GM21515 (cell line): ENCODE results near the gene CSK.

Source experiments
- ATAC-seq: cut with Tn5 transposase; IDR thresholded peaks from one replicate; pipeline ENCODE4 v1.9.1; 2021; ENCODE audit not compliant: unreplicated experiment

Gene CSK

GRCh38 chr15:74800559-74801094 is 18.7 kb downstream of the CSK start:
- ATAC-seq, result no peak

DNA sequence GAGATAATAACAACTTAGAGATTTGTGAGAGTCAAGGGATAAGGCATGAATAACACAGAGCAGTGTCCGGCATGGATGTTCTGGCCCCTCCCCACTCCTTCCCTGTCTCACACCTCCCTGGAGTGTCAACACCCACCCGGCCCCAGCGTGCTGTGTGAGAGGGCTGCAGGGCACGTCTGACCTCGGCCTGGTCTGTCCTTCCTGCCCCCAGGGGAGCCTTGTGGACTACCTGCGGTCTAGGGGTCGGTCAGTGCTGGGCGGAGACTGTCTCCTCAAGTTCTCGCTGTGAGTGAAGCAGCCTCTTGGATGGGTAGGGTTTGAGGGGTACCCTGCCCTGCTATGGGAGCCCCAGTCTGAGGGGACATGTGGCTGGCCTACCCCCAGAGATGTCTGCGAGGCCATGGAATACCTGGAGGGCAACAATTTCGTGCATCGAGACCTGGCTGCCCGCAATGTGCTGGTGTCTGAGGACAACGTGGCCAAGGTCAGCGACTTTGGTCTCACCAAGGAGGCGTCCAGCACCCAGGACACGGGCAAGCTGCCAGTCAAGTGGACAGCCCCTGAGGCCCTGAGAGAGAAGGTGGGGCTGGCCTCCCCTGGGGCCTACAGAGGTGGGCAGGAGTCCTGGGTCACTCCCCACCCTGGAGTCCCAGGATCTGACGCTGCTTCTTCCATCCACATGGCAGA is 19.6 kb downstream of the CSK start:
- ATAC-seq, result no peak

- no peak for ATAC-seq
Observed at GRCh38 chr15:74802290-74802689, 20.4 kb downstream of the CSK start.

DNA sequence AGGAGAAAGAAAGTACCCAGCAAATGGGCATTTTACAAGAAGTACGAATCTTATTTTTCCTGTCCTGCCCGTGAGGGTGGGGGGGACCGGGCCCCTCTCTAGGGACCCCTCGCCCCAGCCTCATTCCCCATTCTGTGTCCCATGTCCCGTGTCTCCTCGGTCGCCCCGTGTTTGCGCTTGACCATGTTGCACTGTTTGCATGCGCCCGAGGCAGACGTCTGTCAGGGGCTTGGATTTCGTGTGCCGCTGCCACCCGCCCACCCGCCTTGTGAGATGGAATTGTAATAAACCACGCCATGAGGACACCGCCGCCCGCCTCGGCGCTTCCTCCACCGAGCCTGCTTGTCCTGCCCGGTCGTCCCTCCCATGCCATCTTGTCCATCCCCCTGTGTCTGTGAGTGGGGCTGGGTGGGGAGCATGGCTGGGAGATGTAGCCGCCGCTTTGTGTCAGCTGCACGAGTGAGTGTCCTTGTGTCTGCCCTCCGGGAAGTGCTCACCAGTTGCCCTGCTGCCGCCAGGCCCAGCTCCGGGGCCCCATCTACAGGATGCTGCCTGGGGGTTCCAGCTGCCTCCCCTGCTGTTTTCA is 21.1 kb downstream of the CSK start:
- ATAC-seq, result no peak

DNA sequence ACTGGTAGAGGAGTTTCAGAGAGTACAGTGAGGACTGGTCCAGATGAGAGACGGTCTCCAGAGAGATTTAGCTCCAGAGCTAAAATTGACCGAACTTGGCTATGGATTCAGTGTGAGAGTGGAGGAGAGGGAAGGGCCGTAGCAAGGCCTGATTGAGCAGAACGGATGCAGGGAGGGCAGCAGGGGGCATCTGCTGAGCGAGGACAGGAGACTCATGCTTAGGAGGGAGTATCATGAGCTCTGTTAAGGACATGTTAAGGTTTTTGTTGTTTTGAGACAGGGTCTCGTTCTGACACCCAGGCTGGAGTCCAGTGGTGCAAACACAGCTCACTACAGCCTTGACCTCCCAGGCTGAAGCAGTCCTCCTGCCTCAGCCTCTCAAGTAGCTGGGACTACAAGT is 23.1 kb downstream of the CSK start:
- ATAC-seq, result no peak

GRCh38 chr15:74807282-74807681 is 25.4 kb downstream of the CSK start:
- ATAC-seq, result no peak

DNA sequence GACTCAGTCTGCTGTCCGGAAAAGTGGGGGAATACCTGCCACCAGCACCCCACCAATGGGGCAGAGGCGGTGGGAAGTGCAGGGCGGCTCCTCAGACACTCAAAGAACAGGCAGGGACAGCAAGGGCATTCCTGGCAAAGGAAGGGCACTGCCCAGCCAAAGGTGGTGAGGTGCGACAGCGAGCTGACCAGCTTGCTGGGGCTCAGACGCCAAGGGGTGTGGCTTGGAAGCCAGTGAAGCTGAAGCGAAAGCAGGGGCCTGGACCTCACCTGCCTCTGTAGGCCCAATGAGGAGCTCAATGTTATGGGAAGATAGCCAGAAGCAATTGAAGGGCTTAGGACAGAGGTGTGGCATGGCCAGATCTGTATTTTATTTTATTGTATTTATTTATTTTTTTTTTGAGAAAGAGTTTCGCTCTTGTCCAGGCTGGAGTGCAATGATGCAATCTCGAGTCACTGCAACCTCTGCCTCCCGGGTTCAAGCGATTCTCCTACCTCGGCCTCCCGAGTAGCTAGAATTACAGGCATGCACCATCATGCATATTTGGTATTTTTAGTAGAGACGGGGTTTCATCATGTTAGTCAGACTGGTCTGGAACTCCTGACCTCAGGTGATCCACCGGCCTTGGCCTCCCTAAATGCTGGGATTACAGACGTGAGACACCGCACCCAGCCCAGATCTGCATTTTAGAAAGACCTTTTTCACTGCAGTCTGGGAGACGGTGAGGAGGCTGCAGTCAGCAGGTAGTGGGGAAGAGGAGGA is 26.4 kb downstream of the CSK start:
- no peak for ATAC-seq

GRCh38 chr15:74808840-74809229 is 27.0 kb downstream of the CSK start:
- no peak for ATAC-seq

- no peak for ATAC-seq
Observed at GRCh38 chr15:74809242-74809641, 27.4 kb downstream of the CSK start.

DNA sequence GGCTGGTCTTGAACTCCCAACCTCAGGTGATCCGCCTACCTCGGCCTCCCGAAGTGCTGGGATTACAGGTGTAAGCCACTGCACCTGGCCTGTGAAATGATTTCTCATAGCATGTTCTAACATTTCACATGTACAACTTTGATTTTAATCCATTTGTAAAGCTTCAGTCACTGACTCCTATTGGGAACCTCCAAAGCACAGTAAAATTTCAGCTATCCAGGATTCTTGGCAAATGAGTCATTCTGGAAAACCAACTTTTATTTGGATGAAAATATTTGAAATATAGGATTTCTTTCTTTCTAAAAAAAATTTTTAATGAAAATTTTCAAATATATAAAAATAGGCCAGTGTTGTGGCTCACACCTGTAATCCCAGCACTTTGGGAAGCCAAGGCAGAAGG is 28.1 kb downstream of the CSK start:
- no peak for ATAC-seq

DNA sequence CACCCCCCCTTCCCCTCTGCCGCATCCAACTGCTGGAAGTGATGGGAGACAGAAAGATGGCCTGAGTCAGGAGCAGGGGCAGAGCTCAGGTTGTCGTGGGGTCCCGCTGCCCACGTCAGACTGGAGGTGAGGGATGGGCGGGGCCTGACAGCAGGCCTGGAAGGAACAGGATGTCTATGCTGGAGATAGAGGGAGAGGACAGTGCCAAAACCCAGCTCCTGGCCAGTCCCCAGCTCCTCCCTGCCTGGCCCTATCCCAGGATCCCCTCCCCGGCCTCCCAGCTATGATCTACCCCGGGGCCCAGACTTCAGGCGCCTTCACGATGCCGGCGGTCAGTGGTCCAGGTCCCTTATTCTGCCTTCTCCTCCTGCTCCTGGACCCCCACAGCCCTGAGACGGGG is 30.7 kb downstream of the CSK start, which contains the start of gene LMAN1L:
LMAN1L (plus strand) TSS at position 303 of the 400 bp plus-strand sequence; CDS start at position 323, 20 bp downstream.
- no peak for ATAC-seq

- ATAC-seq, result no peak
Observed at GRCh38 chr15:74815121-74815934, 33.4 kb downstream of the CSK start.

GRCh38 chr15:74815961-74816360 is 34.1 kb downstream of the CSK start:
- no peak for ATAC-seq

- no peak for ATAC-seq
Observed at GRCh38 chr15:74816624-74817369, 34.9 kb downstream of the CSK start.

DNA sequence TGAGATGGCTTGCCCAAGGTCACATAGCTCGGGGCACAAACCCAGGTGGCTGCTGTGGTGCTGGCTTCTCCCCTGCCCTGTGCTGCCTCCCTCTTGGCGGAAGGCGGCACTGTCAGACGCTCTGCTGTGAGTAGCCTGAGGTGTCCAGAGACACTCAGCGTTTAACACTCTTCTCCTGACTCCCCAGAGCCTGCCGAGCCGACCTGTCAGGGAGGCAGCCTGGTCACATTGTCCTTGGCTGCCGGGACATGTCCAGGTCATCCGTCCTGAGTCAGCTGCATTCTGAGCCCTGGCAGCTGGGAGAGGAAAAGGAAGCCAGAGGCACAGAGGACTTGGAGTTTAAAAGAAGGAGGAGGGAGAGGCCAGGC is 35.5 kb downstream of the CSK start:
- ATAC-seq, result no peak

DNA sequence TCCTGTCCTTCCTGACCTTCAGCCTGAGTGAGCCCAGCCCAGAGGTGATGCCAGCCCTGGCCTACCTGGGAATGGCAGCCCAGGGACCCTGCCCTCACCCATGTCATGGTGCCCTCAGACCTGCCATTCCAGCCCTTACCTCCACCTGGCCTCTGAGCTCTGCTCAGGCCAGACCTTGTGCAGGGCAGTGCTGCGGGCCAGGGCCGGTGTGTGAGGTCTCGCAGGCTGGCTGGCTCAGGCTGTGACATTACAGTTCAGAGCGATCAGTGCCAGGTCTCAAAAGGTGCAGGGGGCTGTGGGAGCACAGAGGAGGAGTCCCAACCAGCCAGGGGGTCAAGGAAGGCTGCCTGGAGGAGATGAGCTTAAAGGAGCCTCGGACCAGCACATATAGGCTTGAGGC is 38.2 kb downstream of the CSK start:
- no peak for ATAC-seq

- peak; percentile 50 for ATAC-seq
Observed at GRCh38 chr15:74821091-74821789, 39.4 kb downstream of the CSK start.

- no peak for ATAC-seq
Observed at GRCh38 chr15:74821790-74822158, 39.9 kb downstream of the CSK start.

DNA sequence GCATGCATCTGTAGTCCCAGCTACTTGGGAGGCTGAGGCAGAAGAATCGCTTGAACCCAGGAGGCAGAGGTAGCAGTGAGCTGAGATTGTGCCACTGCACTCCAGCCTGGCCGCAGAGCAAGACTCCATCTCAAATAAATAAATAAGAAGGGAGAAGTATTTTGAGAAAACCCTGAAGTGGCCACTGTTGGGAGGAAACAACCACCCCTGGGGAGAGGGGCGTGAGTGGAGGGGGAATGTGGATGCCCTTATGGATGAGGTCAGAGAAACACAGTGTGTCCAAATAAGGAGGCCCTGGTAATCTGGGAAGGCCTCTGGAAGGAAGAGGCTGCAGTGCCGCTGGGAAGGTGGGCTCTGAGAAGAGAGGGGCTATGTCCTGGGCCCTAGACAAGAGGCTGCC is 40.4 kb downstream of the CSK start:
- no peak for ATAC-seq

DNA sequence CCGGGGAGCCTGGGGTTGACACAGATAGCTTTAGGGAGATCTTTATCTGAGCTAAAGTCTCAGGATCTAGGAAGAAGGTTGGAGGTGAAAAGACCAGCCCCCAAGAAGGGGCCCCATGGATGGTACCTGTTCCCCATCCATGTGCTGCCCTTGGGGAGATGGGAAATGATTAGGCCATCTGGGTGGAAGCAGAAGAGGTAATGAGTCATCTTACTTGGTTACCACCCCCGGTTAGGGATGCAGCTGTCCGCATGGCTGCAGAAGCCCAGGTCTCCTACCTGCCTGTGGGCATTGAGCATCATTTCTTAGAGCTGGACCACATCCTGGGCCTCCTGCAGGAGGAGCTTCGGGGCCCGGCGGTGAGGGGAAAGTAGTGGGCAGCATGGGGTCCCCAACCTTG is 41.4 kb downstream of the CSK start:
- ATAC-seq, result no peak
